HCT116 (cell line): ENCODE measurements around the gene PLAAT2. TPM values are rescaled to one million over a fixed set of nuclear protein-coding genes. Genes with fewer than 3 reads are reported as not detected.
"Not testable (repeated sequence)": the region's sequence is repeated elsewhere in the genome, so short reads cannot be mapped to it uniquely, and the experiment has no call there.

ENCODE experiments used
- ATAC-seq: fragments of 200-7000 bp; cut with Tn5 transposase; 2 replicates; pipeline ENCODE4 v1.9.1; 2020; ENCODE audit warnings: mild to moderate bottlenecking, moderate library complexity
- BruUV-seq: library from RNA; stranded (reverse); fragments of 400-500 nt; replicated peaks from 2 replicates; lab custom pipeline; 2021; lab: Mats Ljungman, UMichigan
- CTCF ChIA-PET: fragments of 300-600 bp; sonication (Branson Sonifier 250); formaldehyde crosslinking; loops from one replicate; lab custom pipeline; 2021; ENCODE audit warnings: antibody characterized with exemption; lab: Charles Lee
- POLR2A ChIA-PET: fragments of 300-600, 350-600 bp; sonication (Branson Sonifier 250); formaldehyde crosslinking; loops from one replicate; lab custom pipeline; 2021; ENCODE audit warnings: antibody characterized with exemption; lab: Charles Lee
- RAD21 ChIA-PET, 2 experiments: fragments of 300-600 bp; sonication (Branson Sonifier 250); formaldehyde crosslinking; loops; one replicate each; lab custom pipeline; 2023; ENCODE audit warnings: low total read pairs in 2 of 2; ENCODE audit not compliant: uncharacterized antibody in 2 of 2, unreplicated experiment in 2 of 2, low non-redundant PET in 1 of 2; lab: Charles Lee
- DNase-seq: peaks from one replicate; pipeline ENCODE4 v3.0.0-alpha.2; 2010; ENCODE audit warnings: low read depth, low spot score
- H2AFZ ChIP-seq: fragments of 200-600 bp; shearing (Covaris generic), sonication (generic); 2 replicates; pipeline ENCODE4 v1.6.1; 2017; ENCODE audit warnings: low read depth, mixed run types, mixed read lengths, antibody characterized with exemption, low read length; ENCODE audit not compliant: poor library complexity, severe bottlenecking
- H3K27ac ChIP-seq: 2 replicates; pipeline ENCODE4 v1.5.1; 2012; ENCODE audit warnings: low read depth, low read length
- H3K27me3 ChIP-seq: fragments of 200-600 bp; sonication (generic); 2 replicates; pipeline ENCODE4 v1.6.1; 2016; ENCODE audit warnings: mixed run types, low read length, mixed read lengths; ENCODE audit not compliant: insufficient read depth
- H3K36me3 ChIP-seq, 2 experiments: fragments of 200-500 bp in 1 of 2; fragments of 200-600 bp in 1 of 2; sonication (Bioruptor generic) in 1 of 2; sonication (generic) in 1 of 2; 2 replicates each; pipeline versions ENCODE4 v1.5.1 to v1.6.1; 2014 to 2016; ENCODE audit warnings: low read length in 2 of 2, inconsistent platforms in 1 of 2, mixed read lengths in 1 of 2, mixed run types in 1 of 2; ENCODE audit not compliant: insufficient read depth in 2 of 2, control insufficient read depth in 1 of 2
- H3K4me1 ChIP-seq, 2 experiments: fragments of 200-600 bp in 1 of 2; sonication (generic) in 1 of 2; 2 replicates each; pipeline versions ENCODE4 v1.5.1 to v1.6.1; 2012 to 2017; ENCODE audit warnings: low read length in 2 of 2, inconsistent platforms in 1 of 2, mild to moderate bottlenecking in 1 of 2, mixed read lengths in 1 of 2, mixed run types in 1 of 2, moderate library complexity in 1 of 2; ENCODE audit not compliant: insufficient read depth in 2 of 2, control insufficient read depth in 1 of 2
- H3K4me2 ChIP-seq: fragments of 200-600 bp; sonication (generic); 2 replicates; pipeline ENCODE4 v1.6.1; 2017; ENCODE audit warnings: mixed run types, low read length, mixed read lengths
- H3K4me3 ChIP-seq, 2 experiments: fragments of 200-600 bp in 1 of 2; sonication (generic) in 1 of 2; replicated peaks in 1 of 2; 2 replicates each; pipeline ENCODE4 v1.5.1; 2011 to 2016; ENCODE audit warnings: low read length in 2 of 2, control low read depth in 1 of 2, low read depth in 1 of 2, mild to moderate bottlenecking in 1 of 2, mixed read lengths in 1 of 2, mixed run types in 1 of 2
- H3K79me2 ChIP-seq: fragments of 200-600 bp; sonication (generic); 2 replicates; pipeline ENCODE4 v1.6.1; 2017; ENCODE audit warnings: mild to moderate bottlenecking, mixed run types, low read length, moderate library complexity, mixed read lengths; ENCODE audit not compliant: insufficient read depth
- H3K9ac ChIP-seq: fragments of 200-600 bp; sonication (generic); 2 replicates; pipeline ENCODE4 v1.6.1; 2016; ENCODE audit warnings: low read length, mixed read lengths
- H3K9me2 ChIP-seq: fragments of 200-600 bp; sonication (generic), shearing (Covaris generic); 2 replicates; pipeline ENCODE4 v1.6.1; 2017; ENCODE audit warnings: mixed run types, mild to moderate bottlenecking, moderate library complexity; ENCODE audit not compliant: insufficient read depth
- H3K9me3 ChIP-seq, 2 experiments: fragments of 200-500 bp in 1 of 2; fragments of 200-600 bp in 1 of 2; sonication (Bioruptor generic) in 1 of 2; sonication (generic) in 1 of 2; 2 replicates each; pipeline ENCODE4 v1.6.1; 2014 to 2017; ENCODE audit warnings: low read length in 2 of 2, mixed read lengths in 2 of 2, inconsistent platforms in 1 of 2, low read depth in 1 of 2, mild to moderate bottlenecking in 1 of 2, mixed run types in 1 of 2, moderate library complexity in 1 of 2; ENCODE audit not compliant: control insufficient read depth in 1 of 2, insufficient read depth in 1 of 2
- H4K20me1 ChIP-seq: fragments of 200-600 bp; sonication (generic), shearing (Covaris generic); 2 replicates; pipeline ENCODE4 v1.6.1; 2017; ENCODE audit warnings: mixed run types, mild to moderate bottlenecking, moderate library complexity; ENCODE audit not compliant: insufficient read depth
- CBX3 ChIP-seq: IDR thresholded peaks from 2 replicates; pipeline ENCODE4 v1.6.1; 2012; ENCODE audit warnings: low read depth
- POLR2A ChIP-seq: IDR thresholded peaks from 2 replicates; pipeline ENCODE4 v1.7.0; 2011; ENCODE audit warnings: borderline replicate concordance; ENCODE audit not compliant: insufficient read depth, insufficient read length; ENCODE audit errors: extremely low read depth
- SRF ChIP-seq: IDR thresholded peaks from 2 replicates; pipeline ENCODE4 v1.6.1; 2012; ENCODE audit warnings: low read depth
- YY1 ChIP-seq: IDR thresholded peaks from 2 replicates; pipeline ENCODE4 v1.6.1; 2011; ENCODE audit warnings: low read length, low read depth, moderate library complexity, mild to moderate bottlenecking; ENCODE audit not compliant: insufficient replicate concordance; ENCODE audit errors: extremely low read depth
- intact Hi-C: fragments of 100-400 bp; cut with micrococcal nuclease; formaldehyde crosslinking; loops from 2 replicates; pipeline ENCODE4 v1.10.0; 2022
- total RNA-seq: library from RNA; stranded (reverse); gene quantifications from one replicate; pipeline ENCODE4 v1.2.1, GENCODE V29; 2021; ENCODE audit not compliant: unreplicated experiment
- TF ChIP-seq, protein P1 (sequence below): IDR thresholded peaks from 2 replicates; pipeline ENCODE4 v1.6.1; 2012; ENCODE audit warnings: low read depth

PLAAT2 gene
- total RNA-seq, 1 experiment from 2014 or later = not detected

DNA sequence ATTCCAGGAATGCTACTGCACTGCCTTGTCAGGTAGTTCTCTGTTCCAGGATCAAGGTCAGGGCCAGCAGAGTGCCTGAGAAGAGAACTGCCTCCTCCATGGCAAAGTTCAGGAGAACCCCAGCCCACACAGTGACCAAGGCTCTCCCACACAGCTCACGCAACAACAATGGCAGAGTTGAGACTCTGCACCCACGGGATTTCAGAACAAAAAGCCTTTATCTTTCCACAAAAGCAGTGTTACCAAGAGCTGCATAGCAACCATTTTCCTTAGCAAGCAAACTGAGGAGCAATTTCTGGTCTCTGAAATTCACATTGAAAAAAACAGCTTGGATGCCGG is 40.0 kb upstream of the PLAAT2 start (continued):
- TF ChIP-seq, protein P1, sequence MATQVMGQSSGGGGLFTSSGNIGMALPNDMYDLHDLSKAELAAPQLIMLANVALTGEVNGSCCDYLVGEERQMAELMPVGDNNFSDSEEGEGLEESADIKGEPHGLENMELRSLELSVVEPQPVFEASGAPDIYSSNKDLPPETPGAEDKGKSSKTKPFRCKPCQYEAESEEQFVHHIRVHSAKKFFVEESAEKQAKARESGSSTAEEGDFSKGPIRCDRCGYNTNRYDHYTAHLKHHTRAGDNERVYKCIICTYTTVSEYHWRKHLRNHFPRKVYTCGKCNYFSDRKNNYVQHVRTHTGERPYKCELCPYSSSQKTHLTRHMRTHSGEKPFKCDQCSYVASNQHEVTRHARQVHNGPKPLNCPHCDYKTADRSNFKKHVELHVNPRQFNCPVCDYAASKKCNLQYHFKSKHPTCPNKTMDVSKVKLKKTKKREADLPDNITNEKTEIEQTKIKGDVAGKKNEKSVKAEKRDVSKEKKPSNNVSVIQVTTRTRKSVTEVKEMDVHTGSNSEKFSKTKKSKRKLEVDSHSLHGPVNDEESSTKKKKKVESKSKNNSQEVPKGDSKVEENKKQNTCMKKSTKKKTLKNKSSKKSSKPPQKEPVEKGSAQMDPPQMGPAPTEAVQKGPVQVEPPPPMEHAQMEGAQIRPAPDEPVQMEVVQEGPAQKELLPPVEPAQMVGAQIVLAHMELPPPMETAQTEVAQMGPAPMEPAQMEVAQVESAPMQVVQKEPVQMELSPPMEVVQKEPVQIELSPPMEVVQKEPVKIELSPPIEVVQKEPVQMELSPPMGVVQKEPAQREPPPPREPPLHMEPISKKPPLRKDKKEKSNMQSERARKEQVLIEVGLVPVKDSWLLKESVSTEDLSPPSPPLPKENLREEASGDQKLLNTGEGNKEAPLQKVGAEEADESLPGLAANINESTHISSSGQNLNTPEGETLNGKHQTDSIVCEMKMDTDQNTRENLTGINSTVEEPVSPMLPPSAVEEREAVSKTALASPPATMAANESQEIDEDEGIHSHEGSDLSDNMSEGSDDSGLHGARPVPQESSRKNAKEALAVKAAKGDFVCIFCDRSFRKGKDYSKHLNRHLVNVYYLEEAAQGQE = no peak
- TF ChIP-seq SRF = no peak
- TF ChIP-seq CBX3 = no peak
- TF ChIP-seq YY1 = no peak
- no peak for TF ChIP-seq POLR2A

DNA sequence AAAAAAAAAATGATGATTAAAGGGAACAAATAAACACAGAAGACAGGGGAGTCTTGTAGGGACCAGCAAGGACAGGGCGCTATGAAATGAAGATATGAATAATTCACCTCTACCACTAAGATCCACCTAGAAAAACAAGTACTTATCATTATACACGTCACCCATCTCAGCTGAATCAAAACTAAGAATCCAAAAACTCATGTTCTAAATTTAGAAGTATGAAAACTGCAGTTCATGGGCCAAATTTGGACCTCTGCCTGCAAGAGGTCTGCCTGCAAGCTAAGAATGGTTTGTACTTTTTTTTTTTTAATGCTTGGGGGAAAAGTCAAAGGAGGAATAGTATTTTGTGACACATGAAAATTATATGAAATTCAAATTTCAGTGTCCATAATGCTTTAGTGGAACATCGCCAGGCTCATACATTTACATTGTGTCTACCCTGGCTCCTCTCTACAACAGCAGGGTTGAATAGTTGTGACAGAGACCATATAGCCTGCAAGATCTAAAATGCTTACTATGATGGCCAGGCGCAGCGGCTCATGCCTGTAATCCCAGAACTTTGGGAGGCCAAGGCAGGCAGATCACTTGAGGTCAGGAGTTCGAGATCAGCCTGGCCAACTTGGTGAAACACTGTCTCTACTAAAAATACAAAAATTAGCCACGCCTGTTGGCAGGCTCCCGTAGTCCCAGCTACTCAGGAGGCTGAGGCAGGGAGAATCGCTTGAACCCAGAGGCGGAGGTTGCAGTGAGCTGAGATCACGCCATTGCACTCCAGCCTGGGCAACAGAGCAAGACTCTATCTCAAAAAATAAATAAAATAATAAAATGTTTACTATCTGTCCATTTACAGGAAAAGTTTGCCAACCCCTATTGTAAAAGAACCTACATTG is 39.4 kb upstream of the PLAAT2 start:
- DNase-seq, H3K9me2 ChIP-seq, H2AFZ ChIP-seq, H3K79me2 ChIP-seq, BruUV-seq, H3K9me3 ChIP-seq, CTCF ChIA-PET, H3K36me3 ChIP-seq, H3K4me3 ChIP-seq, RAD21 ChIA-PET, H3K27ac ChIP-seq, H3K9ac ChIP-seq, H4K20me1 ChIP-seq, H3K4me2 ChIP-seq, ATAC-seq, H3K27me3 ChIP-seq: not testable (repeated sequence)
- POLR2A ChIA-PET = interaction anchor here (0.6 kb wide), 1 partner anchor 14 kb away, joined by 3 read pairs; no protein-coding TSS in a partner anchor
- H3K4me1 ChIP-seq = peaks cover 0 to 10% of the 10 kb centered on the region in 2 experiments; a peak in 1 of 4 replicates
- intact Hi-C loops = loop anchor here (10.0 kb wide), 1 partner anchor 132 kb away; no protein-coding TSS in a partner anchor
